NT2/D1 (cell line): ENCODE results near the gene ABL1.

ENCODE experiments used
- SUZ12 ChIP-seq: IDR thresholded peaks from 2 replicates; pipeline ENCODE4 v1.6.1; 2011; ENCODE audit not compliant: insufficient read length, insufficient read depth; ENCODE audit errors: extremely low read depth
- YY1 ChIP-seq: IDR thresholded peaks from 2 replicates; pipeline ENCODE4 v1.6.1; 2011; ENCODE audit not compliant: insufficient read length, insufficient read depth

DNA sequence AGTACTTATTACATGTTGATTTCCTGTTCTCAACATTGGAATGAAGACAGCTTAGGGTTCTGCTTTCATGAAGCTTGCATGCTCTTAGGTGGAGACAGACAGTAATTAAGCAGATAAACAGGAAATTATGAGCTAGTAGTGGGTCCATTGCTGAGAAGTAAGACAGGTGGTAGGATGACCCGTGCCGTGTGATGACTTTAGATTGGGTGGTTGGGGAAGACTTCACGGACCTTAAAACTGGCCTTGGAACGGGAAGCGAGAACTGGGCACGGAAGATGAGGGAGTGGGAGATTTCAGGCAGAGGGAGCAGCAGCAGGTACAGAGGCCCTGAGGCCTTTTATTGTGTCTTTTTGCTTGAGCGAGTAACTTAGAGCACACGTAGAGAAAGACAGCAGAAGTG is 27.2 kb downstream of the ABL1 start:
- TF ChIP-seq YY1 = no peak
- TF ChIP-seq SUZ12 = no peak
